Ascending aorta (tissue), 2 donors: ENCODE measurements around the gene AUTS2. TPM values are rescaled to one million over a fixed set of nuclear protein-coding genes. Genes with fewer than 3 reads are reported as not detected.

Source experiments
- DNase-seq, 2 donors: peaks; one replicate each; pipeline ENCODE4 v3.0.0-alpha.2; 2019; ENCODE audit warnings: low spot score in 2 of 2
- H3K27ac ChIP-seq, 2 donors: fragments of 200-600 bp; sonication (generic); one replicate each; pipeline ENCODE4 v1.5.1; 2016 to 2017; ENCODE audit warnings: mild to moderate bottlenecking in 1 of 2
- H3K27me3 ChIP-seq: fragments of 200-600 bp; sonication (generic); one replicate; pipeline ENCODE4 v1.5.1; 2017
- H3K36me3 ChIP-seq, 2 donors: fragments of 200-600 bp; sonication (generic); one replicate each; pipeline ENCODE4 v1.5.1; 2016
- H3K4me1 ChIP-seq, 2 donors: fragments of 200-600 bp; sonication (generic); one replicate each; pipeline ENCODE4 v1.5.1; 2016 to 2017; ENCODE audit warnings: mild to moderate bottlenecking in 1 of 2
- H3K4me3 ChIP-seq, 2 donors: fragments of 200-600 bp; sonication (generic); one replicate each; pipeline ENCODE4 v1.5.1; 2016 to 2017; ENCODE audit warnings: mild to moderate bottlenecking in 1 of 2
- H3K9me3 ChIP-seq, 2 donors: fragments of 200-600 bp; sonication (generic); one replicate each; pipeline ENCODE4 v1.5.1; 2016
- intact Hi-C: fragments of 100-400 bp; cut with DNase I; formaldehyde crosslinking; loops from one replicate; pipeline ENCODE4 v1.15.1; 2023
- total RNA-seq: library from RNA; depleted of rRNA; stranded (reverse); fragments of >200 nt; gene quantifications from one replicate; pipeline ENCODE4 v1.1.0, GENCODE V29; 2016
- TF ChIP-seq, protein P1 (sequence below), 3 experiments: fragments of 200-600 bp in 2 of 3; fragments of 450-650 bp in 1 of 3; sonication (generic) in 2 of 3; IDR thresholded peaks; one replicate each; pipeline ENCODE4 v1.5.1; 2016 to 2019; ENCODE audit warnings: antibody characterized with exemption in 3 of 3, mild to moderate bottlenecking in 1 of 3, moderate library complexity in 1 of 3

AUTS2 gene
- total RNA-seq, 1 donor from 2014 or later = 90.4 TPM

- H3K27ac ChIP-seq = no peak overlapping the region
- no peaks in the 10 kb centered on the region for H3K9me3 ChIP-seq
- H3K27me3 ChIP-seq = no peaks in the 10 kb centered on the region
- intact Hi-C loops = no loop called here
- no peak for DNase-seq
- H3K4me3 ChIP-seq = no peak overlapping the region
- H3K36me3 ChIP-seq = no peaks in the 10 kb centered on the region
- H3K4me1 ChIP-seq = no peaks in the 10 kb centered on the region
- TF ChIP-seq, protein P1, sequence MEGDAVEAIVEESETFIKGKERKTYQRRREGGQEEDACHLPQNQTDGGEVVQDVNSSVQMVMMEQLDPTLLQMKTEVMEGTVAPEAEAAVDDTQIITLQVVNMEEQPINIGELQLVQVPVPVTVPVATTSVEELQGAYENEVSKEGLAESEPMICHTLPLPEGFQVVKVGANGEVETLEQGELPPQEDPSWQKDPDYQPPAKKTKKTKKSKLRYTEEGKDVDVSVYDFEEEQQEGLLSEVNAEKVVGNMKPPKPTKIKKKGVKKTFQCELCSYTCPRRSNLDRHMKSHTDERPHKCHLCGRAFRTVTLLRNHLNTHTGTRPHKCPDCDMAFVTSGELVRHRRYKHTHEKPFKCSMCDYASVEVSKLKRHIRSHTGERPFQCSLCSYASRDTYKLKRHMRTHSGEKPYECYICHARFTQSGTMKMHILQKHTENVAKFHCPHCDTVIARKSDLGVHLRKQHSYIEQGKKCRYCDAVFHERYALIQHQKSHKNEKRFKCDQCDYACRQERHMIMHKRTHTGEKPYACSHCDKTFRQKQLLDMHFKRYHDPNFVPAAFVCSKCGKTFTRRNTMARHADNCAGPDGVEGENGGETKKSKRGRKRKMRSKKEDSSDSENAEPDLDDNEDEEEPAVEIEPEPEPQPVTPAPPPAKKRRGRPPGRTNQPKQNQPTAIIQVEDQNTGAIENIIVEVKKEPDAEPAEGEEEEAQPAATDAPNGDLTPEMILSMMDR (IDR thresholded peaks at IDR 0.05) = no peak
These were observed 241.5 kb downstream of the AUTS2 start for GRCh38 chr7:69839782-69840181.

DNA sequence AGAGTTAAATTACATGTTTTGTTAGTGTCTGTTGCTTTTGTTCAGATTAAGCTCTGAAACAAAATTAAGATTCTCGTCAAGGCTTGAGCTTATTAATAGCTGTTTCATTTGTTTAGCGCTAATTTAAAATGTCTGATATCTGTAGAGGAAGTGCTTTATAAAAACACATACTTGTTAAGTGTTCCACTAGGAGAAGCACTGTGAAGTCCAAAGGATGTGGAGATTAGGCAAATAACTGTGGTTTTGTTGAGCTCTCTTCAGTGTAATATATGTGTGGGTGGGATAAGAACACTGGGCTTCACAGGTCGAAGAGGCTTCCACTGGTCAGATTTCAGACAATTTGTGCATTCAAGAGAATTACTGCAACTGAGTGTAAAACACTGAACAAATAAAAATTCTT lies 242.0 kb downstream of the AUTS2 start:
- TF ChIP-seq, protein P1 (IDR thresholded peaks at IDR 0.05) = no peak
- intact Hi-C loops = no loop called here
- Histone ChIP-seq H3K27me3 (no peaks in the 10 kb centered on the region), H3K4me3 (no peak overlapping the region), H3K9me3 (no peaks in the 10 kb centered on the region), H3K4me1 (no peaks in the 10 kb centered on the region), H3K27ac (no peak overlapping the region), H3K36me3 (no peaks in the 10 kb centered on the region)
- no peak for DNase-seq

- H3K36me3 ChIP-seq = no peaks in the 10 kb centered on the region
- no peaks in the 10 kb centered on the region for H3K9me3 ChIP-seq
- H3K27me3 ChIP-seq = no peaks in the 10 kb centered on the region
- TF ChIP-seq, protein P1 (IDR thresholded peaks at IDR 0.05) = no peak
- no peak overlapping the region for H3K4me3 ChIP-seq
- intact Hi-C loops = no loop called here
- no peak overlapping the region for H3K27ac ChIP-seq
- H3K4me1 ChIP-seq = no peaks in the 10 kb centered on the region
- DNase-seq = no peak
These were observed 245.4 kb downstream of the AUTS2 start for GRCh38 chr7:69843653-69844052.

DNA sequence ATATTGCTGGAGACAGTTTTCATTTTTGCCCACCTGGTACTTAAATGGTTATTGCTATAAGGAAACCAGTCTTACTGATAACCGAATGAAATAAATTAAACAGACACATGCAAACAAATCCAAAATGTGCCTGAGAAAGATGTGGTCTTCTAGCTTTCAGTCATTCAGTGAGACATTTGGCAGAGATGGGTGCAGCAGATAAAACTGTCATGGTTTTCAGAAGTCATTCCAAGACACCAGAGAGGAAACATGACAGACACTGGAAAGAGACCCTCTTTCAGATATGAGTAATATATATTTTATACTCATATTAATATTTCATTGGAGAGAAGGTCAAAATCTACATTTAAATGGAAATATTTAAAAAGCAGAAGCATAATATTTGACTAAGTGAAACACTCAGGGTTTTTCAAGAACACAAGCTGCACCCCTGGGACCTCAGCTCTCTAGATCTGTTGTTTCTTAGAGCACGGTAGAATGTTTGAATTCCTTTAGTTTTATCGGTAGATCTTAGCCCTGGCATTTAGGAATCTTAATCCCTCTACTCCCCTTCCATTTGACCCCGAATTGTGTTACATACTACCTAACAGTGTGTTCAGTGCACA lies 246.1 kb downstream of the AUTS2 start:
- Histone ChIP-seq H3K9me3 (no peaks in the 10 kb centered on the region), H3K4me3 (no peak overlapping the region), H3K4me1 (no peaks in the 10 kb centered on the region), H3K27ac (no peak overlapping the region), H3K27me3 (no peaks in the 10 kb centered on the region), H3K36me3 (no peaks in the 10 kb centered on the region)
- DNase-seq = no peak
- TF ChIP-seq, protein P1 (IDR thresholded peaks at IDR 0.05) = no peak
- intact Hi-C loops = no loop called here

- Histone ChIP-seq H3K4me3 (no peak overlapping the region), H3K27ac (no peak overlapping the region), H3K27me3 (no peaks in the 10 kb centered on the region), H3K9me3 (no peaks in the 10 kb centered on the region), H3K4me1 (no peaks in the 10 kb centered on the region), H3K36me3 (no peaks in the 10 kb centered on the region)
- no peak for DNase-seq
- TF ChIP-seq, protein P1 (IDR thresholded peaks at IDR 0.05) = no peak
- intact Hi-C loops = no loop called here
These were observed 247.6 kb downstream of the AUTS2 start for GRCh38 chr7:69845721-69846495.
